Right kidney (tissue), 9 donors: Measurements from ENCODE around the gene DHX16.
"Not testable (repeated sequence)": the region's sequence is repeated elsewhere in the genome, so short reads cannot be mapped to it uniquely, and the experiment has no call there.

ENCODE experiments used
- DNase-seq: peaks from one replicate; pipeline ENCODE4 v3.0.0-alpha.2; 2016
- long read RNA-seq, 8 donors: transcript quantifications; one replicate each; lab custom pipeline, GENCODE V29; 2026

The DHX16 gene
- long read RNA-seq, donor 1, partial matches to known transcripts, result 98 of 1,078 reads
- long read RNA-seq, donor 1, other reads (novel, unspliced or antisense), result 978 of 1,078 reads
- long read RNA-seq, donor 2, partial matches to known transcripts, result 0 of 1 reads
- long read RNA-seq, donor 2, other reads (novel, unspliced or antisense), result 0 of 1 reads
- long read RNA-seq, donor 3, result 0 reads
- long read RNA-seq, donor 4, partial matches to known transcripts, result 0 of 1 reads
- long read RNA-seq, donor 4, other reads (novel, unspliced or antisense), result 0 of 1 reads
- long read RNA-seq, donor 5, partial matches to known transcripts, result 793 of 833 reads
- long read RNA-seq, donor 5, other reads (novel, unspliced or antisense), result 37 of 833 reads
- long read RNA-seq, donor 6, partial matches to known transcripts, result 86 of 518 reads
- long read RNA-seq, donor 6, other reads (novel, unspliced or antisense), result 430 of 518 reads
- long read RNA-seq, donor 7, transcript DHX16-202 (20 exons, 3,445 nt), result major isoform, 7 of 1,182 reads
- long read RNA-seq, donor 7, partial matches to known transcripts, result 222 of 1,182 reads
- long read RNA-seq, donor 7, other reads (novel, unspliced or antisense), result 953 of 1,182 reads
- long read RNA-seq, donor 8, partial matches to known transcripts, result 0 of 2 reads
- long read RNA-seq, donor 8, other reads (novel, unspliced or antisense), result 0 of 2 reads

DNA sequence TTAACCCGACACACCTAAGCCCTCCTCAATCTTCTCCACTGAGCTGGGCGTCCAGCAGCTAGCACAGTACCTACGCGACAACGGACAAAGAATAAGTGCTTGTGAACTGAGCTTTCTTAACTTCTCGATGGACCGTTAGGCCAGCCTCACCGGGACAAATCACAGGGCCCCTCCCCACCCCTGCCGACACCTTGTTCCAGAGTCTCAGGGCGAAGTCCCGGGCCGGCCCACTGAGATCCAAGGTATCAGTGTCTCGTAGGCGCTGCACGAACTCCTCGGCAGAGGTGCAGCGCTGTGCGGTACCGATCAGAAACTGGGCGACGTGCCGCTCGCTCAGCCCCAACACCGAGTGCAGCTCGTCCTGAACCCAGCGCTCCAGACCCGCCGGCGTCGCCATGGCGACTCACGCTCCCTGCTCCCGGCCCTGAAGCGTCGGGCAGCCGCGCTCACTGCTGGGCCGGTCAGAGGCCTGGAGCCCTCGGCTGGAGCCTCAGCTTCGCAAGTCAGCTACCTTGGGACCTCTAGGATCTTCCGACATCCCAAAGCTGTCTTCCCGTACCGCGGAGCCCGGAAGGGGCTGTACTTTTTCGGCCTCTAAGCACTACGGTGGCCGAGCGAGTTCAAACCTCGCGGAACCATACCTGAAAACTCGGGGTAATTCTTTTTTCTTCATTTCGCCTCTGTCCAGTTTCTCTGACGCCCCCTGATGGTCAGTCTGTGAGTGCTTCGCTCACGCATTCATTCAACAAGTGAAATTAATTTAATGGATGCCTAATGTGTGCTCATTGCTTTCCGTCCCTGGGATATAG lies at the start of gene DHX16:
TSS of gene DHX16 (minus strand) at position 562 of the 809 bp plus-strand sequence. CDS start at position 397, 165 bp downstream.
- peak; percentile 91 for DNase-seq

DNA sequence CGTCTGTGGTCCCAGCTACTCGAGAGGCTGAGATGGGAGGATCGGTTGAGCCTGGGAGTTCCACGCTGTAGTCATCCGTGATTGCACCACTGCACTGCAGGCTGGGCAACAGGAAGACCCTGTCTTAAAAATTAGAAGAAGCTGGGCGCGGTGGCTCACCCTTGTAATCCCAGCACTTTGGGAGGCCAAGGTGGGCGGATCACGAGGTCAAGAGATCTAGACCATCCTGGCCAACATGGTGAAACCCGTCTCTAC lies 49.1 kb upstream of the DHX16 start:
- DNase-seq, result not testable (repeated sequence)

- DNase-seq, result peak; percentile 90
Measured at GRCh38 chr6:30721198-30722024, 48.6 kb upstream of the DHX16 start.

DNA sequence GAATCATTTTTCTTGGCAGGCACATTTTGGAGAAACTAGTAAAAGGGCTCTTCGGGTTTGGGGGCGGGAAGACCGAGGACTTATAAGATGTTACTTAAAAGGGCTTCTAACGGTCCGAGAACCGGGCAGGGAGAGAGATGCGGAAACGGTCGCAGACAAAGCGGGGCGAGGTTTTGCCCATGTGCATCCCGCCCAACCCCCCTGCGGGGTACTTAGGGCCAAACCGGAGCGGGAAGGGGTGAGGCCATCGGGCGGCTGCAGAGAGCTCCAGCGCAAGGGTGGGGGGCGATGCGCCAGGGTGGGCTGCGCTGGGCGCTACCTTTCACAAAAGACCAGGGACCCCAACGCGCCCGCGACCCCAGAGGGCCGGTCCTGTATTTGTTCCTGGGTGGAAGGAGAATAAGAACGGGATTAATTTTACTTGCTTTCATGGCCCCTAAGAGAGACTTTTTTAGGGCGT lies 48.0 kb upstream of the DHX16 start:
- peak; percentile 75 for DNase-seq

DNA sequence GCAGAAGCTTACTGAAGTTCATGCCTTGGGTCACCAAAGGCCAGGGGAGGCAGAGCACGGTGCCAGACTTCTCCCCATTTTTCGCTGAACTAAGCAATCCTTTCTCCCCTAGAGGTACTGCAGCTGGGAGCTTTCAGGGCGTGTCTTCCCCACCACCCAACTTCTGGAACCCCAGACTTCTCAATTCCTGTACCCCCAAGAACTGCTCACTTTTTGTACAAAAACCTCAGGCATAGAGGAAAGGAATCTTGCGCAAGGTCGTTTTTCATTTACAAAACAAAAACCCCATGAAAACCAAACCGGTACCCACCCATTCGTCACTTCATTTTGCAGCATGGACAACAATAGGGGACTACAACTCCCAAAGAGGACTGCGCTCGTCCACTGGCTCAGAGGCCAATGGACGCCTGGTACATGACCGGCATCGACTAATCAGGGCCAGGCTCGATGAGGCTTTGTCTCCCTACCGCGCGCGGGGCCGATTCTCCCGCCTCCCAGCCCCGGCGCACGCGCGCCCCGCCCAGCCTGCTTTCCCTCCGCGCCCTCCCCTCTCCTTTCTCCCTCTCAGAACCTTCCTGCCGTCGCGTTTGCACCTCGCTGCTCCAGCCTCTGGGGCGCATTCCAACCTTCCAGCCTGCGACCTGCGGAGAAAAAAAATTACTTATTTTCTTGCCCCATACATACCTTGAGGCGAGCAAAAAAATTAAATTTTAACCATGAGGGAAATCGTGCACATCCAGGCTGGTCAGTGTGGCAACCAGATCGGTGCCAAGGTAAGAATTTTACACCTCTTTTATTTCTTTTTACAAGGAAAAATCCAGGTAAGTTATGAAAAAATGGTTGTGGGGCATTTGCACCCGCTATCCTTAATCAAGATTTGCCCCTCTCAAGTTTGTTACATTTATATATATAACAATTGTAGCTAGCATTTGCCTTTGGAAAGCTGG lies 47.3 kb upstream of the DHX16 start, which contains the start of gene TUBB:
TSS of gene TUBB (plus strand) at position 562 of the 947 bp plus-strand sequence. CDS start at position 717, 155 bp downstream.
- DNase-seq, result peak; percentile 89

GRCh38 chr6:30719356-30719755 lies 46.5 kb upstream of the DHX16 start:
- no peak for DNase-seq

GRCh38 chr6:30717845-30718720 lies 45.3 kb upstream of the DHX16 start:
- not testable (repeated sequence) for DNase-seq

- peak; percentile 94 for DNase-seq
Measured at GRCh38 chr6:30717129-30717844, 44.5 kb upstream of the DHX16 start, which contains the start of gene MDC1. MDC1 (minus strand) TSS chr6:30717281; CDS start chr6:30715175, 2,106 bp downstream.

GRCh38 chr6:30716879-30717128 lies 44.0 kb upstream of the DHX16 start:
- no peak for DNase-seq

- DNase-seq, result no peak
Measured at GRCh38 chr6:30714263-30714662, 41.5 kb upstream of the DHX16 start.

- no peak for DNase-seq
Measured at GRCh38 chr6:30712441-30712945, 39.7 kb upstream of the DHX16 start.

DNA sequence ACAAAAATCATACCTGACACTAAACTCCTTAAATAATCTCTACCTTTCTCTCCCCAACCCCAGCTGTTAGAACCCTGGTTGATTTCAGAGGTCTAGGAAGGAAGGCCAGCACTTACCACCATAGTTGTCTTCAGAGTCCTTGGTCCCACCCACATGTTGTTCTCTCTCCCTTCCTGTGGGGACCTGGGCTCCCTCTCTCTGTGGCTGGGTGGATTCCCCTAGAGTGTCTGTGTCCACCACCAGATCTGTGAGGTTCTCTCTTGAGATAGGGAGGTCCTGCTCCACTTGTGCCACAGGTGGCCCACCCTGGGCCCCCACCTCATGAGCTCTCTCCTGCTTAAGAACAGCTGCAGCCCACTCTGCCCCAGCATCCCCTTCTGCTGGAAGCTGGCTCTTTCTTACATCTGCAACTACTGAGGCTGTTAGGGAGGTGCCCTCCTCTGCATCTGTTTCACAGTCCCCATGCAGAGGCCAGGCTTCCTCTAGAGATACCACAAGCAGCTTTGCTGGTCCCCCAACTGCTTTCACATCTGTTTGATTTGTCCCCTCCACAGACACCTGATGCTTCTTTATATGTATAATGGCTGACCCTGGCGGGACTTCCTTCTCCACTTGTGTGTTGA lies 39.1 kb upstream of the DHX16 start:
- DNase-seq, result no peak

DNA sequence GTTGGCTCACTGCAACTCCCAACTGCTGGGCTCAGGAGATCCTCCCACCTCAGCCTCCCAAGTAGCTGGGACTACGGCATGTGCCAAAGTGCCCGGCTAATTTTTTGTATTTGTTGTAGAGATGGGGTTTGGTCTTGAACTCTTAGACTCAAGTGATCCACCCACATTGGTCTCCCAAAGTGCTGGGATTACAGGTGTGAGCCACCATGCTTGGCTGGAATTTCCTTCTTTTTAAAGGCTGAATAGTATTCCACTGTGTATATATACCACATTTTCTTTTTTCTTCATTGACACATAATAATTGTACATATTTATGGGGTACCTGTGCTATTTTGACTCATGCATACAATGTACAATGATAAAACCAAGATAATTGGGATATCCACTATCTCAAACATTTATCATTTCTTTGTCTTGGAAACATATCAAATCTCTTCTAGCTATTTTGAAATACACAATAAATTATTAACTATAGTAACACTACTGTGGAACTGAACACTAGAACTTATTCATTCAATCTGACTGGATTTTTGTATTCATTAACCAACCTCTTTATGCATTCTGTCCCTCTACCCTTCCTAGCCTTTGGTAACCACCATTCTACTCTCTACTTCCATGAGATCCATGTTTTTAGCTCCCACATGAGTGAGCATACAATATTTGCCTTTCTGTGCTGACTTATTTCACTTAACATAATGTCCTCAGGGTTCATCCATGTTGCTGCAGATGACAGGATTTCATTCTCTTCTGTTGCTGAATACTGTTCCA lies 36.5 kb upstream of the DHX16 start:
- no peak for DNase-seq

DNA sequence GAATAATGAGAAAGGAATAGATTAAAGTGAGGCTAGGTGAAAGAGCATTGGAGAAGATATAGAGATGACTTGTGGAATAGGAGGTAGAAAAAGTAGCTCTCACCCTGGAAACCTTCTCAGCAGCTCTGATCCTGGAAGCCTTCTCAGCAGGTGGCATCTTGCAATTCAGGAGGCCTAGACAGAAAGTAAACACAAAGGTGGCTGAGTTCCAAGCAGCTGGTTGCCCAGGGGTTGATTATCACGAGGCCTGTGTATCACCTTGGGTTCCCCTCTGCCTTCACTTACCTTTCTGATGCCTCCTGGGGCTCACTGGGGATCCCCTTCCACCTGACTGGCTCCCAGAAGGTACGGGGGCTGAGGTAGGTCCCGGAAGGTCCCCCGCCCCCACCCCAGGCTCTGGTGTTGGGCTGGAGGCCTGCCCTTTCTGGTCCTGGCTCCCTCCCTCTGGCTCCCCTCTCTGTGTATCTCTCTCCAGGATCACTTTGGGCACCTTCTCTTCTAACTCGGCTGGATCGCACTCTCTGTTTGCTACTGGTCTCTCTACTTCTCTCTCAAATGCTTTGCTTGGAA lies 34.6 kb upstream of the DHX16 start:
- no peak for DNase-seq

- no peak for DNase-seq
Measured at GRCh38 chr6:30705620-30706019, 32.8 kb upstream of the DHX16 start.

DNA sequence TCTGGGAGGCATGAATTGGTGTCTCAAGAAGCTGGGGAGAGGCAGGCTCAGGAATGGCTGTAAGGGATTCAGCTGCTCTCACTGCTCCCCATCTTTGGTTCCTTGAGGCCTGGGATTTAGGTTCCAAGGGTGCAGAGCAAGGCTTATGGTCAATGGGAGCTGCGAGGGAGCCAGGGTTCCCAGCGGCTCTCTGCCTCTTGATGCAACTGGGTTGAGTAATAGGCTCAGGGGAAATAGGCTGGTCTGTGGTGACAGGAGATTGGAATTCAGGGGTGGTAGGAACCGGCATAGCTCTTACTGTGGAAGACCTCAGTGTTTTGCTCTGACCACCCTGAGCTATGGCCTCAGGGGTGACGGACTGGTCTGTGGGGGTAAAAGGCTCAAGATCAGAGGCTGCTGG lies 31.0 kb upstream of the DHX16 start:
- DNase-seq, result no peak

DNA sequence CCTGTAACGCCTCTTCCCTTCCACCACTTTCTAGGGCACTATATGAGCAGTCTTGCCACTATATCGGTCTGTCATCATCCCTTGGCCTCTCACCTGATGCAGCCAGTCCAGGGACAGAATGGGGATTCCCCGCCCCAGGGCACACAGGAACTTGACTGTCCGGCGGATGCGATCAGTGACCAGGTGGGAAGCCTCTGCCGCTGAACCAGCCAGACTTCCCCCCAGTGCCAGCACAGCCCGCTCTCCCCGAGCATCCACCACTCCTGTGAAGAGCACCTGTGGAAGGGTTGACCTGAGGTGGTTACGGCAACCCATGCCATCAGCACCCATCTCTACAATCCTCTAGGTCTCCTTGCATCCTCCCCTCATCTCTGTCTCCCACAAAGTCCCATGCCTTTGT lies 30.2 kb upstream of the DHX16 start:
- no peak for DNase-seq
